ENCODE measurements around the gene PCED1B. TPM values are rescaled to one million over a fixed set of nuclear protein-coding genes. Genes with fewer than 3 reads are reported as not detected.
"Not testable (repeated sequence)": the region's sequence is repeated elsewhere in the genome, so short reads cannot be mapped to it uniquely, and the experiment has no call there.

PCED1B gene
- total RNA-seq, 1 donor from 2014 or later: 0.55 TPM

DNA sequence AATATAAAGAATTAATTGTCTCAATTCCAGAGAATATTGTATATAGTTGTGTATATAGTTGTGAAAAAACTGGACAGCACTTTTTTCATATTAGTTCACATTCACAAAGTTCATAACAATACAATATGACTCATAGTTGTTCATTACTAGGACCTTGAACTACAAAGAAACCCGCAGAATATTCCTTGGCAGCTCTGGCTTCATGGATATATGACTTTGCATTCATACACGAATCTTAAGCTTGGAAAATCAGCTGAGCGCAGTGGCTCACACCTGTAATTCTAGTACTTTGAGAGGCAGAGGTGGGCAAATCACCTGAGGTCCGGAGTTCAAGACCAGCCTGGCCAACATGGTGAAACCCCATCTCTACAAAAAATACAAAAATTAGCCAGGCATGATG is 38.1 kb upstream of the PCED1B start:
- DNase-seq: no peak
- Histone ChIP-seq H3K4me1 (no peaks in the 10 kb centered on the region), H3K4me3 (no peak overlapping the region), H3K27ac (replicated peaks) (no peak overlapping the region), H3K27me3 (ENCODE audit: low read depth) (peaks cover 8% of the 10 kb centered on the region), H3K9me3 (replicated peaks) (peaks cover 14% of the 10 kb centered on the region), H3K36me3 (no peaks in the 10 kb centered on the region)
- TF ChIP-seq, protein P1, sequence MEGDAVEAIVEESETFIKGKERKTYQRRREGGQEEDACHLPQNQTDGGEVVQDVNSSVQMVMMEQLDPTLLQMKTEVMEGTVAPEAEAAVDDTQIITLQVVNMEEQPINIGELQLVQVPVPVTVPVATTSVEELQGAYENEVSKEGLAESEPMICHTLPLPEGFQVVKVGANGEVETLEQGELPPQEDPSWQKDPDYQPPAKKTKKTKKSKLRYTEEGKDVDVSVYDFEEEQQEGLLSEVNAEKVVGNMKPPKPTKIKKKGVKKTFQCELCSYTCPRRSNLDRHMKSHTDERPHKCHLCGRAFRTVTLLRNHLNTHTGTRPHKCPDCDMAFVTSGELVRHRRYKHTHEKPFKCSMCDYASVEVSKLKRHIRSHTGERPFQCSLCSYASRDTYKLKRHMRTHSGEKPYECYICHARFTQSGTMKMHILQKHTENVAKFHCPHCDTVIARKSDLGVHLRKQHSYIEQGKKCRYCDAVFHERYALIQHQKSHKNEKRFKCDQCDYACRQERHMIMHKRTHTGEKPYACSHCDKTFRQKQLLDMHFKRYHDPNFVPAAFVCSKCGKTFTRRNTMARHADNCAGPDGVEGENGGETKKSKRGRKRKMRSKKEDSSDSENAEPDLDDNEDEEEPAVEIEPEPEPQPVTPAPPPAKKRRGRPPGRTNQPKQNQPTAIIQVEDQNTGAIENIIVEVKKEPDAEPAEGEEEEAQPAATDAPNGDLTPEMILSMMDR (IDR thresholded peaks at IDR 0.05; ENCODE audit: borderline replicate concordance): no peak
- intact Hi-C loops (cut with micrococcal nuclease): no loop called here

DNA sequence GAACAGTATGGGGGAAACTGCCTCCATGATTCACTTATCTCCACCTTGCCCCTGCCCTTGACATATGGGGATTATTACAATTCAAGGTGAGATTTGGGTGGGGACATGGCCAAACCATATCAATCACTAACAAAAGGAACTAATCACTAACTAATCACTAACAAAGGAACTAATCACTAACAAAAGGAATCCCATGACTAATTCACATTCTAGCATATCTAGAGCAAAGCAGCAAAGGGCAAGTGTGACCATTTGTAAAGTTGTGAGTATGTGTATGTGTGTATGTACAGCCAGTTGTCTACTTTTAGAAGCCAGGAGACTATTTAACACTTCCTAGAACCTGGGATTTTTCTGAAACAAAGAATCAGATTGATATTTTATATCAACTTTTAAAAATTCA is 30.9 kb upstream of the PCED1B start:
- Histone ChIP-seq H3K36me3 (no peaks in the 10 kb centered on the region), H3K9me3 (replicated peaks) (peaks cover 21% of the 10 kb centered on the region), H3K27ac (replicated peaks) (no peak overlapping the region), H3K4me1 (no peaks in the 10 kb centered on the region), H3K27me3 (ENCODE audit: low read depth) (no peaks in the 10 kb centered on the region), H3K4me3 (no peak overlapping the region)
- TF ChIP-seq, protein P1 (IDR thresholded peaks at IDR 0.05; ENCODE audit: borderline replicate concordance): no peak
- DNase-seq: no peak
- intact Hi-C loops (cut with micrococcal nuclease): no loop called here

DNA sequence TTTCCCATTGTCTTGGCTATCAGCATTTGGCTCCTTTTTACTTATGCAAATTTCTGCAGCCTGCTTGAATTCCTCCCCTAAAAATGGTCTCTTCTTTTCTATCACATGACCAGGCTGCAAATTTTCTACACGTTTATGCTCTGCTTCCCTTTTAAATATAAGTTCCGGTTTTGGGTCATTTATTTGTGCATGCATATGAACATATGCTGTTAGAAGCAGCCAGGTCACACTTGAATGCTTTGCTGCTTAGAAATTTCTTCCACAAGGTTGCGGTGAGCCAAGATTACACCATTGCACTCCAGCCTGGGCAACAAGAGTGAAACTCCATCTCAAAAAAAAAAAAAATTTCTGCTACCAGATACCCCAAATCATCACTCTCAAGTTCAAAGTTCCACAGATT is 28.1 kb upstream of the PCED1B start:
- intact Hi-C loops (cut with micrococcal nuclease): not testable (repeated sequence)

DNA sequence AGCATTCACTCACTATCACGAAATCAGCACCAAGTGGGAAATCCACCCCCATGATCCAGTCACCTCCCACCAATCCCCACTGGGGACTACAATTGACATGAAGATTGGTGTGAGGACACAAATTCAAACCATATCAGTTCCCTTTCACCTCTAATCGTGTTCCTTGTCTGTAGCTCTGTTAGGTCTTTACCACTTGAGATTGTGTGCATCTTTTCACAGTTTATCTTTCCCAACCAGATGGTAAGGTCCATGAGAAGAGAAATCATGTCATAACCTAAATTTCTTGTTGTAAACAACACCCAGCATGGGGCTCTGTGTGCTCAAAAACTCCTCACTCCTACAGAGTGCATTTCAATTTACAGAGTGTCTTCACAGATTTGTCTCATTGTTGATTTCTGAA is 27.1 kb upstream of the PCED1B start:
- Histone ChIP-seq H3K27me3 (ENCODE audit: low read depth) (no peaks in the 10 kb centered on the region), H3K9me3 (replicated peaks) (peaks cover 32% of the 10 kb centered on the region), H3K4me1 (no peaks in the 10 kb centered on the region), H3K27ac (replicated peaks) (no peak overlapping the region), H3K36me3 (no peaks in the 10 kb centered on the region), H3K4me3 (no peak overlapping the region)
- intact Hi-C loops (cut with micrococcal nuclease): no loop called here
- TF ChIP-seq, protein P1 (IDR thresholded peaks at IDR 0.05; ENCODE audit: borderline replicate concordance): no peak
- DNase-seq: no peak

More for the DNA sequence above, 28.1 kb upstream of the PCED1B start:
- DNase-seq; H3K36me3 ChIP-seq; H3K27me3 ChIP-seq (ENCODE audit: low read depth); H3K27ac ChIP-seq (replicated peaks); H3K4me1 ChIP-seq; H3K4me3 ChIP-seq: not testable (repeated sequence)
- peaks cover 24% of the 10 kb centered on the region for H3K9me3 ChIP-seq (replicated peaks)

DNA sequence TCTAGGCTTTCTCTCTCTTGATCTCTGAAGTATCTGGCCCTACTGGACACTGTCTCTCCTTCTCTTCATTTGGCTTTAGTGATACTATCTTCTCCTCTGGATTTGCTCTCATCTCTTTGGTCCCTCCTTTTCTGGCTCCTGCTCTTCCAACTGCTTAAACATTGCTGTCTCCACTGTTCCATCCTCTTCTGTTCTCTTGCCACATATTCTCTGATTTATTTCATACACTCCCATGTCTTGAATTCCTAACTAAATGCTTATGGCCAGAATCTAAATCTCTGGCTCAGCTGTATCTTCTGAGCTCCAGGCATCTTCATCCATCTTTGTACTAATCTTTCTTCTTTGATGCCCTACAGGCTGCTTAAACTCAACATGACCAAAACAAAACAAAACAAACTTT is 25.5 kb upstream of the PCED1B start:
- TF ChIP-seq, protein P1 (IDR thresholded peaks at IDR 0.05; ENCODE audit: borderline replicate concordance): no peak
- Histone ChIP-seq H3K27ac (replicated peaks) (no peak overlapping the region), H3K36me3 (no peaks in the 10 kb centered on the region), H3K4me1 (no peaks in the 10 kb centered on the region), H3K9me3 (replicated peaks) (peaks cover 33% of the 10 kb centered on the region), H3K27me3 (ENCODE audit: low read depth) (no peaks in the 10 kb centered on the region), H3K4me3 (no peak overlapping the region)
- DNase-seq: no peak
- intact Hi-C loops (cut with micrococcal nuclease): no loop called here

DNA sequence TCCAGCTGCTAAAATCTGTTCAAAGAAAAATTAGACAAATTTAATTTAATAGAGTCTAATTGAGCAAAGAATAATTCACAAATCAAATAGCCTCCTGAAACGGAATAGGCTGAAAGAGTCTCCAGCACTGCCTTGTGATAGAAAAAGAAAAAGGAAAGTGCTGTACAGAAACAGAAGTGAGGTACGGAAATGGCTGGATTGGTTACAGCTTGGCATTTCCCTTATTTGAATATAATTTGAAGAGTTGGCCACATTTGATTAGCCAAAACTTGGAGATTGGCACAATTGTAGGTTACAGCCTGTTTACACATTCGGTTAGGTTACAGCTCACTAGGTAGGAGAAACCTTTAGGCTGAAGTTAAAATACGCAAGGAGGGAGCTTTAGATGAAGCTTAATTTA is 24.8 kb upstream of the PCED1B start:
- Histone ChIP-seq H3K9me3 (replicated peaks) (peaks cover 33% of the 10 kb centered on the region), H3K27me3 (ENCODE audit: low read depth) (no peaks in the 10 kb centered on the region), H3K4me1 (no peaks in the 10 kb centered on the region), H3K36me3 (no peaks in the 10 kb centered on the region), H3K27ac (replicated peaks) (no peak overlapping the region), H3K4me3 (no peak overlapping the region)
- DNase-seq: no peak
- intact Hi-C loops (cut with micrococcal nuclease): no loop called here
- TF ChIP-seq, protein P1 (IDR thresholded peaks at IDR 0.05; ENCODE audit: borderline replicate concordance): no peak

DNA sequence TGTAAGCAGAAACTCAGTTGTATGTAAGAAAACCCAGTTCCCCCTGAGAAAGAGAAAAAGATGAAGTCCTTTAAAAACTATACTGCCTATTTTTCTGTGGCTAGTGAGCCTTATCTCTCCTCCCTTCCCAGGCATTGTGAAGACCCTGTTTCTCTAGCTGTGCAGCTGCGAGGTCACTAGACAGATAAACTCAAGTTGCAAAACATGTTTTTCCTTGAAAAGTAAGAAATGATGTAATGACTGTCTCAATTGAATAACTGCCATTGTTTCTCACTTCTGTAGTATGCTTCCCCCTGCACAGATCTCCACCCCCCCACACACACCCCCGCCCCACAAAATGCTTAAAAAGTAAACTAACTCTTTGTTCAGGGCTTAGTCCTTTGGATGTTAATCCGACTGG is 23.6 kb upstream of the PCED1B start:
- intact Hi-C loops (cut with micrococcal nuclease); DNase-seq; H3K27ac ChIP-seq (replicated peaks); H3K4me1 ChIP-seq; H3K27me3 ChIP-seq (ENCODE audit: low read depth); H3K36me3 ChIP-seq; H3K4me3 ChIP-seq: not testable (repeated sequence)
- H3K9me3 ChIP-seq (replicated peaks): peaks cover 28% of the 10 kb centered on the region

DNA sequence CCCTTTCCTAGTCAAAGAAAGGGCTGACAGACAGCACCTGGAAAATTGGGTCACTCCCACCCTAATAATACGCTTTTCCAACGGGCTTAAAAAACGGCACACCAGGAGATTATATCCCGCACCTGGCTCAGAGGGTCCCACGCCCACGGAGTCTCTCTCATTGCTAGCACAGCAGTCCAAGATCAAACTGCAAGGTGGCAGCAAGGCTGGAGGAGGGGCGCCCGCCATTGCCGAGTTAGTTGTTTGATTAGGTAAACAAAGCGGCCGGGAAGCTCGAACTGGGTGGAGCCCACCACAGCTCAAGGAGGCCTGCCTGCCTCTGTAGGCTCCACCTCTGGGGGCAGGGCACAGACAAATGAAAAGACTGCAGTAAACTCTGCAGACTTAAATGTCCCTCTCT is 22.5 kb upstream of the PCED1B start:
- H3K27me3 ChIP-seq (ENCODE audit: low read depth); H3K27ac ChIP-seq (replicated peaks); DNase-seq; H3K4me3 ChIP-seq; H3K36me3 ChIP-seq; intact Hi-C loops (cut with micrococcal nuclease); H3K4me1 ChIP-seq: not testable (repeated sequence)
- peaks cover 17% of the 10 kb centered on the region for H3K9me3 ChIP-seq (replicated peaks)

DNA sequence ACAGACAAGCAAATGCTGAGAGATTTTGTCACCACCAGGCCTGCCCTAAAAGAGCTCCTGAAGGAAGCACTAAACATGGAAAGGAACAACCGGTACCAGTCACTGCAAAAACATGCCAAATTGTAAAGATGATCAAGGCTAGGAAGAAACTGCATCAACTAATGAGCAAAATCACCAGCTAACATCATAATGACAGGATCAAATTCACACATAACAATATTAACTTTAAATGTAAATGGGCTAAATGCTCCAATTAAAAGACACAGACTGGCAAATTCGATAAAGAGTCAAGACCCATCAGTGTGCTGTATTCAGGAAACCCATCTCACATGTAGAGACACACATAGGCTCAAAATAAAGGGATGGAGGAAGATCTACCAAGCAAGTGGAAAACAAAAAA is 20.8 kb upstream of the PCED1B start:
- H3K4me1 ChIP-seq; H3K27ac ChIP-seq (replicated peaks); DNase-seq; H3K27me3 ChIP-seq (ENCODE audit: low read depth); H3K4me3 ChIP-seq; intact Hi-C loops (cut with micrococcal nuclease); H3K36me3 ChIP-seq: not testable (repeated sequence)
- peaks cover 11% of the 10 kb centered on the region for H3K9me3 ChIP-seq (replicated peaks)

Data from left ventricle myocardium inferior (tissue), 1 donor.